Measurements from ENCODE around the gene ACTL7B. TPM values are rescaled to one million over a fixed set of nuclear protein-coding genes. Genes with fewer than 3 reads are reported as not detected.

Gene ACTL7B
- total RNA-seq, 1 donor from 2014 or later: not detected

DNA sequence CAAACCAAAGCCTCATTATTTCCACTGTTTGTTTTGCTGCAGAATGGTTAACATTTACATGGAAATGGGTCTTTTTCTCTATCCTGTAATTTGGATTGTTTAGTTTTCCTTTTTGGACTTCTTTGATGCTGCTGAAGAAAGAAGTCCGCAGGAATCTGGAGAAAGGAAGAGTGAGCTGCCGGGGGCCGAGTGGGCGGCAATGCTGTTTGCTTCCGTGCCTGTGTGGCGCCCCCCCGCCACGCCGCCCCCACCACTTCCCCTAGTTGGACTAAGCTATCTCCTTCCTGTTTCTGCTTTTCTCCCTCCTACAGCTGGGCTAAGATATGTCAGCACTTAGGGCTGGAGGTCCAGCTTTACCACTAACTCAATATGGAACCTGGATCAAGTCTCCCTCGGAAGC is 39.7 kb downstream of the ACTL7B start:
- Histone ChIP-seq H3K4me3 (no peak overlapping the region), H3K27me3 (peaks cover 6% of the 10 kb centered on the region), H3K4me1 (no peaks in the 10 kb centered on the region), H3K36me3 (no peaks in the 10 kb centered on the region), H3K27ac (no peak overlapping the region), H3K9me3 (no peaks in the 10 kb centered on the region)
- intact Hi-C loops (cut with DNase I): no loop called here
- DNase-seq (ENCODE audit: extremely low spot score in 2 of 2): no peak
- no peak for TF ChIP-seq POLR2AphosphoS5 (IDR thresholded peaks at IDR 0.05; ENCODE audit: insufficient read depth in 1 of 2, low read depth in 1 of 2)
- no peak for TF ChIP-seq POLR2A (IDR thresholded peaks at IDR 0.05)
- TF ChIP-seq, protein P1, sequence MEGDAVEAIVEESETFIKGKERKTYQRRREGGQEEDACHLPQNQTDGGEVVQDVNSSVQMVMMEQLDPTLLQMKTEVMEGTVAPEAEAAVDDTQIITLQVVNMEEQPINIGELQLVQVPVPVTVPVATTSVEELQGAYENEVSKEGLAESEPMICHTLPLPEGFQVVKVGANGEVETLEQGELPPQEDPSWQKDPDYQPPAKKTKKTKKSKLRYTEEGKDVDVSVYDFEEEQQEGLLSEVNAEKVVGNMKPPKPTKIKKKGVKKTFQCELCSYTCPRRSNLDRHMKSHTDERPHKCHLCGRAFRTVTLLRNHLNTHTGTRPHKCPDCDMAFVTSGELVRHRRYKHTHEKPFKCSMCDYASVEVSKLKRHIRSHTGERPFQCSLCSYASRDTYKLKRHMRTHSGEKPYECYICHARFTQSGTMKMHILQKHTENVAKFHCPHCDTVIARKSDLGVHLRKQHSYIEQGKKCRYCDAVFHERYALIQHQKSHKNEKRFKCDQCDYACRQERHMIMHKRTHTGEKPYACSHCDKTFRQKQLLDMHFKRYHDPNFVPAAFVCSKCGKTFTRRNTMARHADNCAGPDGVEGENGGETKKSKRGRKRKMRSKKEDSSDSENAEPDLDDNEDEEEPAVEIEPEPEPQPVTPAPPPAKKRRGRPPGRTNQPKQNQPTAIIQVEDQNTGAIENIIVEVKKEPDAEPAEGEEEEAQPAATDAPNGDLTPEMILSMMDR (IDR thresholded peaks at IDR 0.05): no peak

- Histone ChIP-seq H3K27me3 (peaks cover 6% of the 10 kb centered on the region), H3K36me3 (no peaks in the 10 kb centered on the region), H3K4me3 (no peak overlapping the region), H3K4me1 (no peaks in the 10 kb centered on the region), H3K27ac (no peak overlapping the region), H3K9me3 (no peaks in the 10 kb centered on the region)
- intact Hi-C loops (cut with DNase I): no loop called here
- TF ChIP-seq POLR2A (IDR thresholded peaks at IDR 0.05) (no peak), POLR2AphosphoS5 (IDR thresholded peaks at IDR 0.05; ENCODE audit: insufficient read depth in 1 of 2, low read depth in 1 of 2) (no peak)
- TF ChIP-seq, protein P1 (IDR thresholded peaks at IDR 0.05): no peak
- DNase-seq (ENCODE audit: extremely low spot score in 2 of 2): no peak
Observed at GRCh38 chr9:108815156-108815555, 40.6 kb downstream of the ACTL7B start.

DNA sequence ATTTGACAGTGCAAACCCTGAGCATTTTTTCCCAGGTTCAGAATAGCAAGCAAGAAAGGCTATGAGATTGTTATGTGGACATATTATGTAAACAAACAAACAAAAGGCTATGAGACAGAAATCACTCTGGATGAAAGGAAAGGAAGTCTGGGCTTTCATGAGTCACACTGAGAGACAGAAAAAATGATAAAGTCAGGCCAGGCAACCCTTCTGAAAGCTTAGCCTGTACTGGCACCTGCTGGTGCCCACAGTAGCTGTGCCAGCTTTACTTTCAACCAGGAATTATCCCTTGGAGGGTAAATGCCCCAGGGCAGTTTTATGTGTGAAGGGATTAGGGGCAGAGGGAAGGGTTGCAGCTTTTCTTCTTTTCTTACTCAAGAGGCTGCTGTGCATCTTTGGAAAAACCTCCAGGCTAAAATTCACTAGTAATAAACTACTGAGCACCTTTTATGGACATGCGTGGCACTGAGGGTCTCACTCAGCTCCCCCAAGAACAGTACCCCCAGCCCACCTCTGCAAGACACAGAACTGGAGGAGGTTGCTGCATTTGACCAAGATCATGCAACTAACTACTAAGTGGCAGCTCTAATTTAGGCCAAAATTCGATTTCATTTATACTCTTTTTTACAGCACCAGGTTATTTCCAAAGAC is 41.7 kb downstream of the ACTL7B start:
- DNase-seq (ENCODE audit: extremely low spot score in 2 of 2): no peak
- H3K27ac ChIP-seq: no peak overlapping the region
- intact Hi-C loops (cut with DNase I): no loop called here

DNA sequence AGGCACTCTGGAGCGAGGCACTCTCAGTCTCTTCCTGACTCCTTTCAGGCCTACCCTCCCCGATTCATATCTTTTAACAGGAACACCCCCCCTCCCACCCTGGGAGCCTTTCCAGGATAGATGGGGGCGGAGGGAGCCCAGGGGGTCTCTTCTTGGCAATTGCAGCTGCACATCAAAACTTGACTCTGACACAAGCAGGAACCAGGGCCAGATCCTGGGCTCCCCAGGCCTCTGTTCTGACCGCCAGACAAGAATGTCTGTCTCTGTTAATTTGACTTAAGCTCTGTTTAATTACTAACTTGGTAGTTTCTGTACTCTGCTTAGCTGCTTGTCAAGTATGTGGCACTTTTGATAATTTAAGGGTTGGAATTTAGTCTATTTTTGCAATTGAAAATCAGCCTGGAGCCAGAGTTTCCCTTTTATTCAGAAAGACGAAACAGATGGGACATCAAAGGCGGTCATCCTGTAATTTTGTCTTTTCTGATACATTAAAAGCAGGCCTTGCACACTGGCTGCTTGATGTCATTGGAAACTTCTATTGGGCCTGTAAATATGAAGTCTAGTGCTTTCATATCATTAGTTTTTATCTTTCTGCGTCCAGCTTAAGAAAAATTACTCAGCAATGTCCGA is 43.3 kb downstream of the ACTL7B start:
- Histone ChIP-seq H3K27ac (no peak overlapping the region), H3K36me3 (no peaks in the 10 kb centered on the region), H3K4me3 (no peak overlapping the region), H3K4me1 (no peaks in the 10 kb centered on the region), H3K27me3 (peaks cover 6% of the 10 kb centered on the region), H3K9me3 (no peaks in the 10 kb centered on the region)
- TF ChIP-seq, protein P1 (IDR thresholded peaks at IDR 0.05): no peak
- TF ChIP-seq POLR2AphosphoS5 (IDR thresholded peaks at IDR 0.05; ENCODE audit: insufficient read depth in 1 of 2, low read depth in 1 of 2) (no peak), POLR2A (IDR thresholded peaks at IDR 0.05) (no peak)
- intact Hi-C loops (cut with DNase I): no loop called here
- no peak for DNase-seq (ENCODE audit: extremely low spot score in 2 of 2)

More for the DNA sequence above, 41.7 kb downstream of the ACTL7B start:
- peaks cover 6% of the 10 kb centered on the region for H3K27me3 ChIP-seq
- H3K4me1 ChIP-seq: no peaks in the 10 kb centered on the region
- TF ChIP-seq POLR2AphosphoS5 (IDR thresholded peaks at IDR 0.05; ENCODE audit: insufficient read depth in 1 of 2, low read depth in 1 of 2) (peak in 1 of 2 donors; percentile 59), POLR2A (IDR thresholded peaks at IDR 0.05) (no peak)
- H3K9me3 ChIP-seq: no peaks in the 10 kb centered on the region
- no peak overlapping the region for H3K4me3 ChIP-seq
- no peaks in the 10 kb centered on the region for H3K36me3 ChIP-seq

DNA sequence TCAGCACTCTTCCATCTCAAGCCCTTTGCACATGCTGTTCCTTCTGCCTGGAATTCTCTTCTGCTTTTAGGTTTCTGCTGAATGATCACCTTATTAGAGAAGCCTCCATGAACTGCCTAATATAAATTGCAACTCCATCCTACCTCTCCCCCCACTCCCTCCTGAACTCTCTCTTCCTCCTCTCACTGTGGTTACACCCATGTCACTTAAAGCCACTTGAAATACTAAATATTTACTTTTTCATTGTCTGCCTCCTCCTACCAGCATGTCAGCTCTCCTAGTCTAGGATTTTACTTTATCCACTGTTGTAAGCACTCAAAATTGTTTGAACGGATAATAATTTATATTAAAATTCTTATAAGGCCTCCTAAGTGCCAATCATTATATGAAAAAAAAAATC is 43.8 kb downstream of the ACTL7B start:
- intact Hi-C loops (cut with DNase I): no loop called here
- Histone ChIP-seq H3K4me3 (no peak overlapping the region), H3K27me3 (peaks cover 6% of the 10 kb centered on the region), H3K36me3 (no peaks in the 10 kb centered on the region), H3K27ac (no peak overlapping the region), H3K9me3 (no peaks in the 10 kb centered on the region), H3K4me1 (no peaks in the 10 kb centered on the region)
- no peak for DNase-seq (ENCODE audit: extremely low spot score in 2 of 2)
- TF ChIP-seq POLR2A (IDR thresholded peaks at IDR 0.05) (no peak), POLR2AphosphoS5 (IDR thresholded peaks at IDR 0.05; ENCODE audit: insufficient read depth in 1 of 2, low read depth in 1 of 2) (no peak)
- TF ChIP-seq, protein P1 (IDR thresholded peaks at IDR 0.05): no peak
